Duodenal mucosa (tissue), 2 donors: Measurements from ENCODE around the gene SPEG.

Experiments used
- H3K27ac ChIP-seq: one replicate; pipeline ENCODE4 v1.7.0; 2013; ENCODE audit warnings: low read depth, low read length
- H3K27me3 ChIP-seq, 2 donors: one replicate each; pipeline ENCODE4 v1.7.0; 2013; ENCODE audit warnings: low read length in 2 of 2, control low read depth in 1 of 2; ENCODE audit not compliant: insufficient read depth in 2 of 2, control insufficient read depth in 1 of 2
- H3K36me3 ChIP-seq, 2 donors: one replicate each; pipeline ENCODE4 v1.7.0; 2013; ENCODE audit warnings: low read length in 2 of 2, control low read depth in 1 of 2; ENCODE audit not compliant: insufficient read depth in 2 of 2, control insufficient read depth in 1 of 2
- H3K4me1 ChIP-seq, 2 donors: one replicate each; pipeline ENCODE4 v1.7.0; 2013; ENCODE audit warnings: low read length in 2 of 2, control low read depth in 1 of 2; ENCODE audit not compliant: insufficient read depth in 2 of 2, control insufficient read depth in 1 of 2
- H3K4me3 ChIP-seq, 2 donors: one replicate each; pipeline ENCODE4 v1.7.0; 2013; ENCODE audit warnings: low read length in 2 of 2, low read depth in 1 of 2
- H3K9ac ChIP-seq, 2 donors: one replicate each; pipeline ENCODE4 v1.7.0; 2013; ENCODE audit warnings: low read length in 2 of 2, low read depth in 1 of 2
- H3K9me3 ChIP-seq, 2 donors: one replicate each; pipeline ENCODE4 v1.7.0; 2013; ENCODE audit warnings: low read length in 2 of 2, control low read depth in 1 of 2; ENCODE audit not compliant: control insufficient read depth in 1 of 2

The SPEG gene

DNA sequence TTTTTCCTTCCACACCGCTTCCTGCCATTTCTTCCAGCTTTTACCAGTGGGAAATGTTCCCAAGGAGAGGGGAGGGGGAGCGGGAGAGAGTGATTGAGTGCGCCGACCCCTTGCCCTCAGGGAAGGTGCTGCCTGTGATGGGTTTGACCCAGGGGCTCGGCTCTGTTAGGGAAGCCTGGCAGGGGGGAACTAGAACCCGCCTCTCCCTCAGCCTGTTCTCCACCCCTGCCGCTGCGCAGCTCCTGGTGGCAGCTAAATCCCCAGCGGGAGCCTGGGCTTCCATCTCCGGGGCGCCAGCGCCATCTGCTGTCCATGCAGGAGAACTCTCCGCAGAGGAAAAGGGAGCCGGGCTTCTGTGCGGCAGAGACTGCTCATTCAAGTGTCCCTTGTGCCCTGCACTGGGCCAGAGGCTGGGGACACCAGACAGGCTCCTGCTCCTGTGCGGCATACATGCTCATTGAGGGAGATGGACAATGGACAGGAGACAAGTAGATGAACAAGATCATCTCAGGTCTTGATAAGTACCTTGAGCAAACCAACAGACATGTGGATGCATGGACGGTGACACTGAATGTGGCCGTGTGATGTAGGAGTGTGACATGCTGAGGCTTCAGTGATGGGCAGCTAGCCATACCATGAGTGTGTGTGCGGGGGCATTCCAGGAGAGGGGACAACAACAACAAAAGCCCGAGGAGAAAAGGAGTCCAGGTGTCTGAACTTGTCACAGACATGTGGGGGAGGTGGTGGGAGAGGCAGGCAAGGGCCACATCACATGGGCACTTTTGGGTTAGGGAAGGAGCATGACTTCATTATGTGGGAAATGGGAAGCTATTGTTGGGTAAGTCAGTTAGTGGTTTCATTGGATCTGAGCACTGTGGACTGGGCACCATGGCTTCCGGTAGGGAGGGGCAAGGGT lies 95.7 kb downstream of the SPEG start:
- no peak overlapping the region for H3K27ac ChIP-seq
- H3K9ac ChIP-seq = no peak overlapping the region
- no peak overlapping the region for H3K4me3 ChIP-seq
- no peaks in the 10 kb centered on the region for H3K36me3 ChIP-seq
- H3K4me1 ChIP-seq = no peaks in the 10 kb centered on the region
- H3K27me3 ChIP-seq = peaks cover 44 to 60% of the 10 kb centered on the region in 2 donors
- no peaks in the 10 kb centered on the region for H3K9me3 ChIP-seq

GRCh38 chr2:219531639-219532377 lies 97.2 kb downstream of the SPEG start:
- no peaks in the 10 kb centered on the region for H3K9me3 ChIP-seq
- no peaks in the 10 kb centered on the region for H3K4me1 ChIP-seq
- H3K27ac ChIP-seq = no peak overlapping the region
- H3K36me3 ChIP-seq = no peaks in the 10 kb centered on the region
- no peak overlapping the region for H3K9ac ChIP-seq
- peaks cover 31 to 53% of the 10 kb centered on the region in 2 donors for H3K27me3 ChIP-seq
- H3K4me3 ChIP-seq = no peak overlapping the region

GRCh38 chr2:219532378-219532649 lies 97.7 kb downstream of the SPEG start:
- no peaks in the 10 kb centered on the region for H3K9me3 ChIP-seq
- no peak overlapping the region for H3K4me3 ChIP-seq
- no peaks in the 10 kb centered on the region for H3K36me3 ChIP-seq
- H3K4me1 ChIP-seq = no peaks in the 10 kb centered on the region
- H3K9ac ChIP-seq = no peak overlapping the region
- H3K27me3 ChIP-seq = peaks cover 26 to 48% of the 10 kb centered on the region in 2 donors
- no peak overlapping the region for H3K27ac ChIP-seq

GRCh38 chr2:219533930-219534661 lies 99.5 kb downstream of the SPEG start:
- Histone ChIP-seq H3K4me3 (no peak overlapping the region), H3K9me3 (no peaks in the 10 kb centered on the region), H3K36me3 (peaks cover 0 to 1% of the 10 kb centered on the region in 2 donors), H3K4me1 (no peaks in the 10 kb centered on the region), H3K27ac (no peak overlapping the region), H3K9ac (no peak overlapping the region), H3K27me3 (peaks cover 14 to 35% of the 10 kb centered on the region in 2 donors)

DNA sequence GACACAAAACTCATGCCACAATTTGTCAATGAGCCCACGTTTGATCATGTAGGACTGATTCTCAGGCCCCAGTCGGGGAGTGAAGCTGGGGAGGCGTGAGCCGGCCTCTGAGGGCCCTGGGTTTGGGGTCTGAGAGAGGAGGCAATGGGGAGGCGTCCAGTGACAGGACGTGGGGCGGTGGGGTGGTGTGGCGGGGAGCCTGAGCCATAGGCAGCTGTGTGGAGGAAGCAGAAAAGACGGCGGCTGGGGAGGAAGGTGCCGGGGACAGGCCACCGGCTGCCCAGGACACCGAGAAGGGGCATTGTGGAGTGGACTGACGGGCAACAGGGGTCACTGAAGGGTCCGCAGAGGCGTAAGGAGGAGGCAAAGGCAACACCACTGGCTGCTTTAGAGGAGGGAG lies 101.8 kb downstream of the SPEG start:
- Histone ChIP-seq H3K36me3 (peaks cover 12 to 21% of the 10 kb centered on the region in 2 donors), H3K4me1 (no peaks in the 10 kb centered on the region), H3K4me3 (no peak overlapping the region), H3K27me3 (peaks cover 5 to 14% of the 10 kb centered on the region in 2 donors), H3K9ac (no peak overlapping the region), H3K27ac (no peak overlapping the region), H3K9me3 (no peaks in the 10 kb centered on the region)

DNA sequence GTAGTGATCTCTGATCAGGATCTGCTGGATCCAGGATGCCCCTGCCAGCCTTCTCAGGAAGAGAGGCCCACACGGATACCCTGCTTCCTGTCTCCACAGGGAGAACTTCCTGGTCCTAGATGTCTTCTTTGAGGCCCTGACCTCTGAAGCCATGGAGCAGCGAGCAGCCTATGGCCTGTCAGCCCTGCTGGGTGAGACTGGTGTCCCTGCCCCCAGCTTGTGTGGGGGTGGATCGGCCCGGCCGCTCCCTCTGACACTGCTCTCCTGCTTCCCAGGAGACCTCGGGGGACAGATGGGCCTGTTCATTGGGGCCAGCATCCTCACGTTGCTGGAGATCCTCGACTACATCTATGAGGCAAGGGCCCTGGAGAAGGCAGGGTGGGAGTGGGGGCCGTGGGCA lies 102.3 kb downstream of the SPEG start:
- H3K4me3 ChIP-seq = no peak overlapping the region
- H3K36me3 ChIP-seq = peaks cover 12 to 21% of the 10 kb centered on the region in 2 donors
- H3K27me3 ChIP-seq = peaks cover 5 to 8% of the 10 kb centered on the region in 2 donors
- H3K9ac ChIP-seq = no peak overlapping the region
- H3K4me1 ChIP-seq = peaks cover 2 to 4% of the 10 kb centered on the region in 2 donors
- no peaks in the 10 kb centered on the region for H3K9me3 ChIP-seq
- no peak overlapping the region for H3K27ac ChIP-seq

- no peak overlapping the region for H3K27ac ChIP-seq
- H3K9me3 ChIP-seq = no peaks in the 10 kb centered on the region
- H3K4me3 ChIP-seq = no peak overlapping the region
- no peak overlapping the region for H3K9ac ChIP-seq
- H3K36me3 ChIP-seq = peaks cover 12 to 21% of the 10 kb centered on the region in 2 donors
- H3K27me3 ChIP-seq = peaks cover under 1 to 4% of the 10 kb centered on the region in 2 donors
- peaks cover 10 to 13% of the 10 kb centered on the region in 2 donors for H3K4me1 ChIP-seq
Observed at GRCh38 chr2:219537657-219538488, 103.2 kb downstream of the SPEG start.

DNA sequence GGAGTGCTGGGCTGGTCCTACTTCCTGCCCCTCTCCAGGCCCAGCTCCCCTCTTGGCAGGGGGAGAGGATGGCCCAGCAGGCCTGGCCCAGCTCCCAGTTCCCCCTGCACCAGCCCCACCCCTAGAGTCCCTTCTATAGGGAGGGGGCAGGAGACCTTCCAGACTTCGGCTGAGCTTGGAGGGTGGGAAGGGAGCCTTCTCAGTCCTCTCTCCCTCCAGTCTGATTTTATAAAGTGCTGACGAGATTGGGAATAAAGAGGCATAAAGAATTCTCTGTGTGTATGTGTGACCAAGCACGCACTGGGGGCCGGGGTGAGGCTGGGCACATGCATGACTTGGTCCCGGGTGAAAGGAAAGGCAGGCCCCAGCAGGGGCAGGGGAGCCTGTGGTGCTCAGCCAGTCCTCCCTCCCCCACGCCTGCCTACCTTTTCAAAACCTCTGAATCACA lies 103.9 kb downstream of the SPEG start:
- H3K4me3 ChIP-seq = no peak overlapping the region
- H3K27ac ChIP-seq = no peak overlapping the region
- peaks cover 12 to 21% of the 10 kb centered on the region in 2 donors for H3K36me3 ChIP-seq
- H3K27me3 ChIP-seq = no peaks in the 10 kb centered on the region
- no peak overlapping the region for H3K9ac ChIP-seq
- no peaks in the 10 kb centered on the region for H3K9me3 ChIP-seq
- H3K4me1 ChIP-seq = peaks cover 10 to 15% of the 10 kb centered on the region in 2 donors

- peaks cover 12 to 17% of the 10 kb centered on the region in 2 donors for H3K4me1 ChIP-seq
- H3K4me3 ChIP-seq = no peak overlapping the region
- H3K9me3 ChIP-seq = no peaks in the 10 kb centered on the region
- H3K27ac ChIP-seq = no peak overlapping the region
- peaks cover 12 to 21% of the 10 kb centered on the region in 2 donors for H3K36me3 ChIP-seq
- no peak overlapping the region for H3K9ac ChIP-seq
- no peaks in the 10 kb centered on the region for H3K27me3 ChIP-seq
Observed at GRCh38 chr2:219538956-219539788, 104.5 kb downstream of the SPEG start.
